Measurements from ENCODE around the gene MXI1. TPM values are rescaled to one million over a fixed set of nuclear protein-coding genes. Genes with fewer than 3 reads are reported as not detected.

MXI1 gene
- total RNA-seq, 1 experiment from 2014 or later, result 25.8 TPM

DNA sequence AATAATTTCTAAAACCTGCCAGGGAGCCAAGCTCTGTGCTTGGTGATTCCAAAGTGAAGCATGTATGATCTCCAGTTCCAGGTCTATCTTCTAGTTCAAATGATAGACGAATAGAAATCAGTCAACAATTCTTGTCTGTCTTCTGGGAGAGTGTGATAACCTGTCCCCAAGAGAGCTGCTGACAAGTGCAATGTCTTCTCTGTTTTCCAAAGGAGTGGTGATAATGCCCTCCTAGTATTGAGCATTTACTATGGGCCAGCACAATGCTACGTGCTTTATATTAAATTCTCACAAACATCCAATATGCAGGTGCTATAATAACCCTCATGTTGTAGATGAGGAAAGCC lies 10.2 kb downstream of the MXI1 start:
- DNase-seq, result no peak
- CTCF ChIA-PET, result no interaction called here
- Histone ChIP-seq H3K27ac (no peak overlapping the region), H3K4me2 (no peak overlapping the region), H3K4me1 (replicated peaks; ENCODE audit: insufficient read depth) (peaks cover 11% of the 10 kb centered on the region), H4K20me1 (ENCODE audit: insufficient read depth) (no peaks in the 10 kb centered on the region), H3F3A (ENCODE audit: insufficient read depth, low read depth) (peaks cover 3% of the 10 kb centered on the region; the same call in 1 of the 2 replicates), H3K4me3 (no peak overlapping the region), H3K27me3 (ENCODE audit: insufficient read depth, low read depth) (no peaks in the 10 kb centered on the region), H3K36me3 (ENCODE audit: low read depth) (no peaks in the 10 kb centered on the region), H3K79me2 (ENCODE audit: low read depth) (no peaks in the 10 kb centered on the region), H2AFZ (no peak overlapping the region), H3K9me3 (ENCODE audit: insufficient read depth, low read depth) (no peaks in the 10 kb centered on the region), H3K9me2 (ENCODE audit: insufficient read depth) (no peaks in the 10 kb centered on the region)
- no TSS peak for BruUV-seq (replicated peaks)
- no peak for TF ChIP-seq EZH2 (IDR thresholded peaks at IDR 0.05; ENCODE audit: low read depth)
- TF ChIP-seq, protein P1, sequence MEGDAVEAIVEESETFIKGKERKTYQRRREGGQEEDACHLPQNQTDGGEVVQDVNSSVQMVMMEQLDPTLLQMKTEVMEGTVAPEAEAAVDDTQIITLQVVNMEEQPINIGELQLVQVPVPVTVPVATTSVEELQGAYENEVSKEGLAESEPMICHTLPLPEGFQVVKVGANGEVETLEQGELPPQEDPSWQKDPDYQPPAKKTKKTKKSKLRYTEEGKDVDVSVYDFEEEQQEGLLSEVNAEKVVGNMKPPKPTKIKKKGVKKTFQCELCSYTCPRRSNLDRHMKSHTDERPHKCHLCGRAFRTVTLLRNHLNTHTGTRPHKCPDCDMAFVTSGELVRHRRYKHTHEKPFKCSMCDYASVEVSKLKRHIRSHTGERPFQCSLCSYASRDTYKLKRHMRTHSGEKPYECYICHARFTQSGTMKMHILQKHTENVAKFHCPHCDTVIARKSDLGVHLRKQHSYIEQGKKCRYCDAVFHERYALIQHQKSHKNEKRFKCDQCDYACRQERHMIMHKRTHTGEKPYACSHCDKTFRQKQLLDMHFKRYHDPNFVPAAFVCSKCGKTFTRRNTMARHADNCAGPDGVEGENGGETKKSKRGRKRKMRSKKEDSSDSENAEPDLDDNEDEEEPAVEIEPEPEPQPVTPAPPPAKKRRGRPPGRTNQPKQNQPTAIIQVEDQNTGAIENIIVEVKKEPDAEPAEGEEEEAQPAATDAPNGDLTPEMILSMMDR (conservative IDR thresholded peaks at IDR 0.05), result no peak
- intact Hi-C loops (cut with micrococcal nuclease; ENCODE audit: unreplicated experiment), result no loop called here
- POLR2A ChIA-PET (ENCODE audit: unreplicated experiment), result no interaction called here

DNA sequence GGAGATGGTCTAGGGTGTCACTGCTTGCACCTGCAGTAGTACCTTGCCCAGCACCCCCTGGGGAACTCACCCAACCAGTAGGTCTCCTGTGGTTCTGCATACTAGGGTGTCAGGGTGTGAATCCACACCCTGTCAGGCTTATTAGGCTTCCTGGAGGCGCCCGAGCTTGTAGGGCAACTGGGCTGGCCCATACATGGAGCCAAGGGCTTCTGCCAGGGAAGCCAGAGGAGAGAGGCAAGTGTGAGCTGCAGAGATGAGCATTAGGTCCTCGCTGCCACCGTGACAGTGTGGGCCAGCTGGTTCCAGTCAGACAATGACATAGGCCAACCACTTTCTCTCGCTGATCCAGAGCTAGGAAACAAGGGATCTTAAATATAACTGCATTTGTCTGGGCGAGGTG lies 11.2 kb downstream of the MXI1 start:
- POLR2A ChIA-PET (ENCODE audit: unreplicated experiment), result no interaction called here
- BruUV-seq (replicated peaks), result no TSS peak
- no peak for DNase-seq
- H2AFZ ChIP-seq, result no peak overlapping the region
- H3K27ac ChIP-seq, result no peak overlapping the region
- TF ChIP-seq EZH2 (IDR thresholded peaks at IDR 0.05; ENCODE audit: low read depth), result no peak
- TF ChIP-seq, protein P1 (conservative IDR thresholded peaks at IDR 0.05), result no peak
- no peaks in the 10 kb centered on the region for H3K36me3 ChIP-seq (ENCODE audit: low read depth)
- H3K9me2 ChIP-seq (ENCODE audit: insufficient read depth), result no peaks in the 10 kb centered on the region
- H3K4me3 ChIP-seq, result no peak overlapping the region
- peaks cover 3% of the 10 kb centered on the region; the same call in 1 of the 2 replicates for H3F3A ChIP-seq (ENCODE audit: insufficient read depth, low read depth)
- H4K20me1 ChIP-seq (ENCODE audit: insufficient read depth), result no peaks in the 10 kb centered on the region
- no peaks in the 10 kb centered on the region for H3K79me2 ChIP-seq (ENCODE audit: low read depth)
- H3K9me3 ChIP-seq (ENCODE audit: insufficient read depth, low read depth), result no peaks in the 10 kb centered on the region
- H3K27me3 ChIP-seq (ENCODE audit: insufficient read depth, low read depth), result no peaks in the 10 kb centered on the region
- intact Hi-C loops (cut with micrococcal nuclease; ENCODE audit: unreplicated experiment), result no loop called here
- no peak overlapping the region for H3K4me2 ChIP-seq
- CTCF ChIA-PET, result no interaction called here
- peaks cover 11% of the 10 kb centered on the region for H3K4me1 ChIP-seq (replicated peaks; ENCODE audit: insufficient read depth)

DNA sequence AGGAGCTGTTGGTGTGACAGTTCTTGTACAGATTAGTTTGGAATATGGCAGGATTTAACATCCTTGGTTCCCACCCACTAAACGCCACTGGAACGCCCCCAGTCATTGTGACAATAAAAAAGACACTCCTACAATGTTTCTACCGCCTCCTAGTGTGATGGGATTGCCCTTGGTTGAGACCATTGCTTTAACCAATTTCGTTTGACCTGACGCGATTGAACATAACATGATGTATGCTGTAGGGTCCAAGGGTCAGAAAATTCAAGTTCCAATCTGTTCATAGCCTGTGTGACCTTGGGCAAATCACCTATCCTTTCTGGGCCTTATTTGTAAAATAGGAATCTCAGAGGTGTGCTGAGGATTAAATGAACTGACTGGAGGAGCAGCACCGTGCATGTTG lies 12.5 kb downstream of the MXI1 start:
- Histone ChIP-seq H3K79me2 (ENCODE audit: low read depth) (no peaks in the 10 kb centered on the region), H2AFZ (no peak overlapping the region), H3F3A (ENCODE audit: insufficient read depth, low read depth) (peaks cover 3% of the 10 kb centered on the region; the same call in 1 of the 2 replicates), H3K4me1 (replicated peaks; ENCODE audit: insufficient read depth) (peaks cover 11% of the 10 kb centered on the region), H3K36me3 (ENCODE audit: low read depth) (no peaks in the 10 kb centered on the region), H3K4me2 (no peak overlapping the region), H3K4me3 (no peak overlapping the region), H4K20me1 (ENCODE audit: insufficient read depth) (no peaks in the 10 kb centered on the region), H3K27me3 (ENCODE audit: insufficient read depth, low read depth) (no peaks in the 10 kb centered on the region), H3K27ac (no peak overlapping the region), H3K9me2 (ENCODE audit: insufficient read depth) (no peaks in the 10 kb centered on the region), H3K9me3 (ENCODE audit: insufficient read depth, low read depth) (no peaks in the 10 kb centered on the region)
- DNase-seq, result no peak
- intact Hi-C loops (cut with micrococcal nuclease; ENCODE audit: unreplicated experiment), result no loop called here
- no peak for TF ChIP-seq EZH2 (IDR thresholded peaks at IDR 0.05; ENCODE audit: low read depth)
- TF ChIP-seq, protein P1 (conservative IDR thresholded peaks at IDR 0.05), result no peak
- ChIA-PET CTCF (no interaction called here), POLR2A (ENCODE audit: unreplicated experiment) (no interaction called here)
- no TSS peak for BruUV-seq (replicated peaks)

All from PC-9 (cell line).